ENCODE data around the gene HES6. TPM values are rescaled to one million over a fixed set of nuclear protein-coding genes. Genes with fewer than 3 reads are reported as not detected.

HES6 gene
- total RNA-seq, 1 donor, result 2.2 TPM

GRCh38 chr2:238238766-238239542 lies 884 bp downstream of the HES6 start:
- TF ChIP-seq CTCF (IDR thresholded peaks at IDR 0.05; ENCODE audit: insufficient read depth, low read depth, low read length), result no peak
- no peak for DNase-seq (ENCODE audit: low read depth)
- H3K4me3 ChIP-seq (ENCODE audit: low read depth, low read length), result peak overlapping the region; percentile 61

- DNase-seq (ENCODE audit: low read depth), result no peak
- H3K4me3 ChIP-seq (ENCODE audit: low read depth, low read length), result no peak overlapping the region
- no peak for TF ChIP-seq CTCF (IDR thresholded peaks at IDR 0.05; ENCODE audit: insufficient read depth, low read depth, low read length)
Measured at GRCh38 chr2:238238311-238238765, 1.5 kb downstream of the HES6 start.

GRCh38 chr2:238237431-238238135 lies 2.3 kb downstream of the HES6 start:
- TF ChIP-seq CTCF (IDR thresholded peaks at IDR 0.05; ENCODE audit: insufficient read depth, low read depth, low read length), result no peak
- DNase-seq (ENCODE audit: low read depth), result no peak
- no peak overlapping the region for H3K4me3 ChIP-seq (ENCODE audit: low read depth, low read length)

GRCh38 chr2:238236571-238236970 lies 3.3 kb downstream of the HES6 start:
- DNase-seq (ENCODE audit: low read depth), result no peak
- no peak overlapping the region for H3K4me3 ChIP-seq (ENCODE audit: low read depth, low read length)
- no peak for TF ChIP-seq CTCF (IDR thresholded peaks at IDR 0.05; ENCODE audit: insufficient read depth, low read depth, low read length)

- H3K4me3 ChIP-seq (ENCODE audit: low read depth, low read length), result no peak overlapping the region
- no peak for DNase-seq (ENCODE audit: low read depth)
- no peak for TF ChIP-seq CTCF (IDR thresholded peaks at IDR 0.05; ENCODE audit: insufficient read depth, low read depth, low read length)
Measured at GRCh38 chr2:238235856-238236255, 4.0 kb downstream of the HES6 start.

- no peak for TF ChIP-seq CTCF (IDR thresholded peaks at IDR 0.05; ENCODE audit: insufficient read depth, low read depth, low read length)
- peak; percentile 47 for DNase-seq (ENCODE audit: low read depth)
Measured at GRCh38 chr2:238235331-238235732, 4.5 kb downstream of the HES6 start.

More at GRCh38 chr2:238235331-238235732, 4.5 kb downstream of the HES6 start:
- H3K4me3 ChIP-seq (ENCODE audit: low read depth, low read length), result no peak overlapping the region
